ENCODE data around the gene MAD2L2.
A peak's percentile ranks its signal among the peaks of the same experiment; 100 is the strongest.

The MAD2L2 gene

GRCh38 chr1:11693024-11693590 is 12.2 kb upstream of the MAD2L2 start:
- TF ChIP-seq CTCF (IDR thresholded peaks at IDR 0.05; ENCODE audit: low read depth, low read length, missing control alignments) = no peak
- H3K4me3 ChIP-seq (ENCODE audit: low read depth, low read length) = peak overlapping the region; percentile 38
- peak; percentile 77 for DNase-seq (ENCODE audit: low read depth)
- in situ Hi-C loops (cut with HindIII; ENCODE audit: low sequenced_read_pairs) = no loop called here

- H3K4me3 ChIP-seq (ENCODE audit: low read depth, low read length) = peak overlapping the region; percentile 38
- no peak for DNase-seq (ENCODE audit: low read depth)
- no peak for TF ChIP-seq CTCF (IDR thresholded peaks at IDR 0.05; ENCODE audit: low read depth, low read length, missing control alignments)
- in situ Hi-C loops (cut with HindIII; ENCODE audit: low sequenced_read_pairs) = no loop called here
These were observed 11.2 kb upstream of the MAD2L2 start for GRCh38 chr1:11691928-11692711.

GRCh38 chr1:11691302-11691914 is 10.5 kb upstream of the MAD2L2 start, which contains the start of gene DRAXIN:
TSS of gene DRAXIN (plus strand) at chr1:11691710. CDS start at chr1:11706259, 14,549 bp downstream.
- H3K4me3 ChIP-seq (ENCODE audit: low read depth, low read length) = peak within 1 kb of the TSS; percentile 38
- TF ChIP-seq CTCF (IDR thresholded peaks at IDR 0.05; ENCODE audit: low read depth, low read length, missing control alignments) = no peak

GRCh38 chr1:11690397-11691301 is 9.7 kb upstream of the MAD2L2 start:
- TF ChIP-seq CTCF (IDR thresholded peaks at IDR 0.05; ENCODE audit: low read depth, low read length, missing control alignments) = no peak
- peak overlapping the region; percentile 38 for H3K4me3 ChIP-seq (ENCODE audit: low read depth, low read length)
- in situ Hi-C loops (cut with HindIII; ENCODE audit: low sequenced_read_pairs) = no loop called here
- DNase-seq (ENCODE audit: low read depth) = no peak

More at GRCh38 chr1:11691302-11691914, 10.5 kb upstream of the MAD2L2 start, which contains the start of gene DRAXIN:
- no peak for DNase-seq (ENCODE audit: low read depth)
- in situ Hi-C loops (cut with HindIII; ENCODE audit: low sequenced_read_pairs) = no loop called here

GRCh38 chr1:11688506-11688905 is 7.6 kb upstream of the MAD2L2 start:
- no peak overlapping the region for H3K4me3 ChIP-seq (ENCODE audit: low read depth, low read length)
- no peak for DNase-seq (ENCODE audit: low read depth)
- no peak for TF ChIP-seq CTCF (IDR thresholded peaks at IDR 0.05; ENCODE audit: low read depth, low read length, missing control alignments)
- in situ Hi-C loops (cut with HindIII; ENCODE audit: low sequenced_read_pairs) = no loop called here
